Measurements from ENCODE around the gene EDAR. TPM values are rescaled to one million over a fixed set of nuclear protein-coding genes. Genes with fewer than 3 reads are reported as not detected.

The EDAR gene
- total RNA-seq, 1 experiment from 2014 or later, result 0.82 TPM

- Histone ChIP-seq H3K36me3 (ENCODE audit: control insufficient read depth, insufficient read depth, low read length) (no peaks in the 10 kb centered on the region), H3K4me3 (ENCODE audit: low read depth, low read length) (no peak overlapping the region), H3K9me3 (no peaks in the 10 kb centered on the region), H3K27me3 (replicated peaks; ENCODE audit: control insufficient read depth, insufficient read depth, low read length) (no peaks in the 10 kb centered on the region), H3K4me1 (peaks cover 5% of the 10 kb centered on the region)
- no peak for TF ChIP-seq CTCF (IDR thresholded peaks at IDR 0.05; ENCODE audit: insufficient read depth in 1 of 2, low read depth in 1 of 2, low read length in 1 of 2, severe bottlenecking in 1 of 2, unreplicated experiment in 1 of 2)
- H3K27me3 Mint-ChIP-seq (ENCODE audit: insufficient read depth, unreplicated experiment), result no peaks in the 10 kb centered on the region
- no peak overlapping the region for H3K4me3 Mint-ChIP-seq (ENCODE audit: unreplicated experiment)
- no TSS peak for BruUV-seq (replicated peaks)
- H3K9me3 Mint-ChIP-seq (ENCODE audit: unreplicated experiment), result no peaks in the 10 kb centered on the region
- intact Hi-C loops (cut with micrococcal nuclease; ENCODE audit: unreplicated experiment), result no loop called here
- ChIA-PET POLR2A (no interaction called here), CTCF (no interaction called here)
- H3K36me3 Mint-ChIP-seq (ENCODE audit: insufficient read depth, unreplicated experiment), result no peaks in the 10 kb centered on the region
- no peak for DNase-seq
- H3K27ac Mint-ChIP-seq (ENCODE audit: unreplicated experiment), result no peak overlapping the region
- H3K4me1 Mint-ChIP-seq (ENCODE audit: low read depth, unreplicated experiment), result peaks cover 21% of the 10 kb centered on the region
Measured at GRCh38 chr2:108969856-108970255, 19.2 kb downstream of the EDAR start.

- Histone ChIP-seq H3K36me3 (ENCODE audit: control insufficient read depth, insufficient read depth, low read length) (no peaks in the 10 kb centered on the region), H3K27me3 (replicated peaks; ENCODE audit: control insufficient read depth, insufficient read depth, low read length) (no peaks in the 10 kb centered on the region), H3K9me3 (no peaks in the 10 kb centered on the region), H3K4me1 (peaks cover 5% of the 10 kb centered on the region), H3K4me3 (ENCODE audit: low read depth, low read length) (no peak overlapping the region)
- intact Hi-C loops (cut with micrococcal nuclease; ENCODE audit: unreplicated experiment), result no loop called here
- peak in 1 of 2 experiments; percentile 40 for DNase-seq
- Mint-ChIP-seq H3K36me3 (ENCODE audit: insufficient read depth, unreplicated experiment) (no peaks in the 10 kb centered on the region), H3K27ac (ENCODE audit: unreplicated experiment) (no peak overlapping the region), H3K27me3 (ENCODE audit: insufficient read depth, unreplicated experiment) (no peaks in the 10 kb centered on the region), H3K4me1 (ENCODE audit: low read depth, unreplicated experiment) (peaks cover 21% of the 10 kb centered on the region), H3K9me3 (ENCODE audit: unreplicated experiment) (no peaks in the 10 kb centered on the region), H3K4me3 (ENCODE audit: unreplicated experiment) (no peak overlapping the region)
- BruUV-seq (replicated peaks), result no TSS peak
- POLR2A ChIA-PET, result no interaction called here
- CTCF ChIA-PET, result interaction anchor here (0.6 to 1.2 kb wide), 5 partner anchors 8 to 40 kb away, joined by 3 to 4 read pairs (median 3); no protein-coding TSS in a partner anchor
- TF ChIP-seq CTCF (IDR thresholded peaks at IDR 0.05; ENCODE audit: insufficient read depth in 1 of 2, low read depth in 1 of 2, low read length in 1 of 2, severe bottlenecking in 1 of 2, unreplicated experiment in 1 of 2), result no peak
Measured at GRCh38 chr2:108968619-108969018, 20.4 kb downstream of the EDAR start.

GRCh38 chr2:108967757-108968156 lies 21.3 kb downstream of the EDAR start:
- Histone ChIP-seq H3K9me3 (no peaks in the 10 kb centered on the region), H3K27me3 (replicated peaks; ENCODE audit: control insufficient read depth, insufficient read depth, low read length) (no peaks in the 10 kb centered on the region), H3K4me1 (peaks cover 5% of the 10 kb centered on the region), H3K4me3 (ENCODE audit: low read depth, low read length) (no peak overlapping the region), H3K36me3 (ENCODE audit: control insufficient read depth, insufficient read depth, low read length) (no peaks in the 10 kb centered on the region)
- no peak for TF ChIP-seq CTCF (IDR thresholded peaks at IDR 0.05; ENCODE audit: insufficient read depth in 1 of 2, low read depth in 1 of 2, low read length in 1 of 2, severe bottlenecking in 1 of 2, unreplicated experiment in 1 of 2)
- Mint-ChIP-seq H3K27me3 (ENCODE audit: insufficient read depth, unreplicated experiment) (no peaks in the 10 kb centered on the region), H3K36me3 (ENCODE audit: insufficient read depth, unreplicated experiment) (no peaks in the 10 kb centered on the region), H3K27ac (ENCODE audit: unreplicated experiment) (no peak overlapping the region), H3K4me1 (ENCODE audit: low read depth, unreplicated experiment) (peaks cover 21% of the 10 kb centered on the region), H3K4me3 (ENCODE audit: unreplicated experiment) (no peak overlapping the region), H3K9me3 (ENCODE audit: unreplicated experiment) (no peaks in the 10 kb centered on the region)
- ChIA-PET POLR2A (no interaction called here), CTCF (interaction anchor here (1.2 kb wide), 1 partner anchor 11 kb away, joined by 3 read pairs; no protein-coding TSS in a partner anchor)
- no TSS peak for BruUV-seq (replicated peaks)
- intact Hi-C loops (cut with micrococcal nuclease; ENCODE audit: unreplicated experiment), result no loop called here
- DNase-seq, result no peak

All from Caco-2 (cell line).